Karpas-422 (cell line): ENCODE data around the gene RNF38. TPM values are rescaled to one million over a fixed set of nuclear protein-coding genes. Genes with fewer than 3 reads are reported as not detected.
"Not testable (repeated sequence)": the region's sequence is repeated elsewhere in the genome, so short reads cannot be mapped to it uniquely, and the experiment has no call there.

ENCODE experiments used
- DNase-seq: peaks from one replicate; pipeline ENCODE4 v3.0.0-alpha.2; 2015
- H2AFZ ChIP-seq: fragments of 200-600 bp; sonication (generic); 2 replicates; pipeline ENCODE4 v1.6.1; 2014; ENCODE audit warnings: antibody characterized with exemption, low read length, mixed read lengths
- H3K27ac ChIP-seq: fragments of 200-600 bp; sonication (generic); 2 replicates; pipeline ENCODE4 v1.5.1; 2014; ENCODE audit warnings: mild to moderate bottlenecking, low read length, moderate library complexity
- H3K27me3 ChIP-seq: fragments of 200-600 bp; sonication (generic); 2 replicates; pipeline ENCODE4 v1.6.1; 2014; ENCODE audit warnings: low read length, mixed read lengths
- H3K36me3 ChIP-seq: fragments of 200-600 bp; sonication (generic); 2 replicates; pipeline ENCODE4 v1.6.1; 2014; ENCODE audit warnings: low read length, mixed read lengths; ENCODE audit not compliant: insufficient read depth
- H3K4me1 ChIP-seq: fragments of 200-600 bp; sonication (generic); 2 replicates; pipeline ENCODE4 v1.6.1; 2014; ENCODE audit warnings: mild to moderate bottlenecking, low read length, mixed read lengths
- H3K4me2 ChIP-seq: fragments of 200-600 bp; sonication (generic); 2 replicates; pipeline ENCODE4 v1.6.1; 2014; ENCODE audit warnings: low read length, low read depth, mild to moderate bottlenecking; ENCODE audit not compliant: poor library complexity, severe bottlenecking
- H3K4me3 ChIP-seq: fragments of 200-600 bp; sonication (generic); 2 replicates; pipeline ENCODE4 v1.5.1; 2014; ENCODE audit warnings: mild to moderate bottlenecking, antibody characterized with exemption, low read length, mixed read lengths
- H3K79me2 ChIP-seq: fragments of 200-600 bp; sonication (generic); 2 replicates; pipeline ENCODE4 v1.6.1; 2014; ENCODE audit warnings: mild to moderate bottlenecking, low read length, mixed read lengths
- H3K9ac ChIP-seq: fragments of 200-600 bp; sonication (generic); 2 replicates; pipeline ENCODE4 v1.6.0; 2014; ENCODE audit warnings: low read length
- H3K9me2 ChIP-seq: fragments of 200-600 bp; sonication (generic), shearing (Covaris generic); replicated peaks from 2 replicates; pipeline ENCODE4 v1.6.0; 2014; ENCODE audit warnings: mild to moderate bottlenecking, low read length, moderate library complexity; ENCODE audit not compliant: insufficient read depth
- H3K9me3 ChIP-seq: fragments of 300-700, 200-600 bp; sonication (generic); 2 replicates; pipeline ENCODE4 v1.6.1; 2014; ENCODE audit warnings: low read length, mixed read lengths
- H4K20me1 ChIP-seq: fragments of 200-600 bp; sonication (generic); 2 replicates; pipeline ENCODE4 v1.6.1; 2014; ENCODE audit warnings: mild to moderate bottlenecking, antibody characterized with exemption, low read length, low read depth; ENCODE audit not compliant: insufficient read depth
- total RNA-seq: library from RNA; depleted of rRNA; stranded (reverse); fragments of >200 nt; shearing (Covaris generic); gene quantifications from 2 replicates; pipeline ENCODE4 v1.2.3, GENCODE V29; 2014; ENCODE audit warnings: low replicate concordance

The RNF38 gene
- total RNA-seq, 1 experiment from 2014 or later, result 55.1 TPM

DNA sequence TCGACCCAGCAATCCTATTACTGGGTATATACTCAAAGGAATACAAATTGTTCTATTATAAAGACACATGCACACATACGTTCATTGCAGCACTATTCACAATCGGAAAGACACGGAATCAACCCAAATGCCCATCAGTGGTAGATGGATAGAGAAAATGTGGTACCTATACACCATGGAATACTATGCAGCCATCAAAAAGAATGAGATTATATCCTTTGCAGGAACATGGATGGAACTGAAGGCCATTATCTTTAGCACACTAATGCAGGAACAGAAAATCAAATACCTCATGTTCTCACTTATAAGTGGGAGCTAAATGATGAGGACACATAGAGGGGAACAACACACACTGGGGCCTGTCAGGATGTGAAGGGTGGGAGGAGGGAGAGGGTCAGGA is 78.2 kb downstream of the RNF38 start:
- not testable (repeated sequence) for H3K9ac ChIP-seq, H4K20me1 ChIP-seq, H3K79me2 ChIP-seq, H2AFZ ChIP-seq, H3K27me3 ChIP-seq, H3K27ac ChIP-seq, H3K9me3 ChIP-seq, H3K4me1 ChIP-seq, H3K9me2 ChIP-seq, H3K4me2 ChIP-seq, H3K4me3 ChIP-seq, H3K36me3 ChIP-seq
- DNase-seq, result peak; percentile 22

DNA sequence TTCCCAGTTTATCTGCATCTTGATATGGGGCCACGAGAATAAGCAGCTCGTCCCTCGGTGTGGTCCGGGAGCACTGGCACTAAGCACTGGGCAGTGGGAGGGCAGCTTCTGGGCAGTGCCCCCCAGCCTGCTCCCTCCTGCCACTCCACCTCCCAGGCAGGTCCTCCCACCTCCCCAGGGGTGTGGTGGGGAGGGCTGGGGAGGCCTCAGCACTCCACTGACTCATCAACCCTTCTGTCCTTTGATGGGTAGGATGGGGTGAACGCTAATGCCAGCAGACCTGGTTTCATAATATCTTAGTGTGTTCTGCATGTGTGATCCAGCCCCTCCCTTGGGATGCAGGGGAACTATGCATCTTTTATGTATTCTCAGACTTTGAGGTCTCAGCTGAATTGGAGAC is 79.6 kb downstream of the RNF38 start:
- H3K36me3 ChIP-seq, result no peaks in the 10 kb centered on the region
- no peak overlapping the region for H3K9ac ChIP-seq
- no peak for DNase-seq
- no peaks in the 10 kb centered on the region for H4K20me1 ChIP-seq
- no peak overlapping the region for H3K27ac ChIP-seq
- no peaks in the 10 kb centered on the region for H3K27me3 ChIP-seq
- no peaks in the 10 kb centered on the region for H3K9me2 ChIP-seq
- H3K4me2 ChIP-seq, result no peak overlapping the region
- H3K4me1 ChIP-seq, result no peaks in the 10 kb centered on the region
- H3K79me2 ChIP-seq, result no peaks in the 10 kb centered on the region
- H3K9me3 ChIP-seq, result no peaks in the 10 kb centered on the region
- no peak overlapping the region for H2AFZ ChIP-seq
- H3K4me3 ChIP-seq, result no peak overlapping the region

DNA sequence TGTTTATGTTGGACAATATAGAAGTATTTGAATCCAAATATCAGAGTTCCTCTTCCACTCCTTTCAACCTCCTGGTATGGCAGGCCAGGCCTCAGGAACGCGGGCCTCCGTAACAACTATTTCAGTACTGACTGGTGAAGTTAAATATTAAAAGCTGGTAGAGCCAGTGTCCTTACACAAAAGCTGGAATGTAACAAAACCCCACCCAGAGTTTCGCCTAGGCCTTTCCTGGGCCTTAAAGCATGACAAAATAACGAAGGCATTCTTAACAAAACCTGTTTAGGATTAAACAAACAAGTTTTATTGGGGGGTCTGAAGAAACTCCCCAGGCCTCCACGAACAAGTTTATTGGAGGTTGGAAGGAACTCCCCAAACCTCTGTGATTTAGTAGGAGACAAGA is 80.3 kb downstream of the RNF38 start:
- Histone ChIP-seq H3K4me3 (no peak overlapping the region), H3K9me3 (no peaks in the 10 kb centered on the region), H3K9ac (no peak overlapping the region), H3K79me2 (no peaks in the 10 kb centered on the region), H3K9me2 (no peaks in the 10 kb centered on the region), H3K36me3 (no peaks in the 10 kb centered on the region), H3K27ac (no peak overlapping the region), H3K4me2 (no peak overlapping the region), H3K4me1 (no peaks in the 10 kb centered on the region), H3K27me3 (no peaks in the 10 kb centered on the region), H2AFZ (no peak overlapping the region), H4K20me1 (no peaks in the 10 kb centered on the region)
- DNase-seq, result no peak

DNA sequence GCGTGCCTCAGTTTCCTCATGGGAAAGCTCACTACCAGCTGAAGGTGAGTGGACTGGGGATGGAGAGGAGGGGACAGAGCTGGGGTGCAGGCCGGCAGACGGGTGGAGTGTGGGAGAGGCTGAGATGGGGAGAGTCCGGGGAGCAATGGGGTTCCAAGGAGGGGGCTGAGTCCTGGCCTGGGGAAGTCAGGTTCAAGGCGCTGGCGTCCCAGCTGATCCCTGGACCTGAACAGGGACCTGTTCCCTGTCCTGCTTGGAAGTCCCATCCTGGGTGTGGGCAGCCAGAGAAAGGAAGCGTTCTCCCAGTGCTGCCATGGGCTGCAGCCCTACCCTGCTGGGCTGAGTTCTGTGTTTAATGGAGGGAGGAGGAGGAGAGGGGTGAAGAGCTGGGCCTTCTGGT is 80.9 kb downstream of the RNF38 start:
- Histone ChIP-seq H3K27me3 (no peaks in the 10 kb centered on the region), H3K27ac (no peak overlapping the region), H3K4me2 (no peak overlapping the region), H3K36me3 (no peaks in the 10 kb centered on the region), H3K9me2 (no peaks in the 10 kb centered on the region), H3K79me2 (no peaks in the 10 kb centered on the region), H3K9me3 (no peaks in the 10 kb centered on the region), H3K4me3 (no peak overlapping the region), H3K4me1 (no peaks in the 10 kb centered on the region), H3K9ac (no peak overlapping the region), H4K20me1 (no peaks in the 10 kb centered on the region), H2AFZ (no peak overlapping the region)
- DNase-seq, result no peak

DNA sequence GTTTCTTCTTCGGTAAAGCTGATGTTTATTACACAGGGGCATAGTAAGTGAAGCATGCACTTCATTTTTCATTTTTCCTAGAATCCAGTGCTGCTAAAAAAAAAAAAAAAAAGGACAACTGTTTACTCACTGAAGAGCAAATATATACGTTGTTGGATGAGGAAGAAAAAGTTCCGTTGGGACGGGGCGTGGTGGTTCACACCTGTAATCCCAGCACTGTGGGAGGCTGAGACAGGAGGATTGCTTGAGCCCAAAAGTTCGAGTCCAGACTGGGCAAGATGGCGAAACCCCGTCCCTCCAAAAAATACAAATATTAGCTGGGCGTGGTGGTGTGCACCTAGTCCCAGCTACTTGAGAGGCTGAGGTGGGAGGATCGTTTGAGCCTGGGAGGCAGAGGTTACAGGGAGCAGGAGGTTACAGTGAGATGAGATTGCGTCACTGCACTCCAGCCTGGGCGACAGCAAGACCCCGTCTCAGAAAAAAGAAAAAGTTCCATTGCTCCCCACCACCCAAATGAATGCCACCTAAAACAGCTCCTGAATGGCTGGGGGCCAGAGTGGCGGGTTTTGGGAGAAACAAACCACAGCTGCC is 81.8 kb downstream of the RNF38 start:
- H3K79me2 ChIP-seq, result no peaks in the 10 kb centered on the region
- H3K36me3 ChIP-seq, result no peaks in the 10 kb centered on the region
- no peak overlapping the region for H3K4me2 ChIP-seq
- H3K9me3 ChIP-seq, result no peaks in the 10 kb centered on the region
- no peak for DNase-seq
- H3K4me1 ChIP-seq, result no peaks in the 10 kb centered on the region
- H3K27me3 ChIP-seq, result no peaks in the 10 kb centered on the region
- H3K9ac ChIP-seq, result no peak overlapping the region
- H2AFZ ChIP-seq, result no peak overlapping the region
- no peak overlapping the region for H3K4me3 ChIP-seq
- H4K20me1 ChIP-seq, result no peaks in the 10 kb centered on the region
- H3K9me2 ChIP-seq, result no peaks in the 10 kb centered on the region
- no peak overlapping the region for H3K27ac ChIP-seq

DNA sequence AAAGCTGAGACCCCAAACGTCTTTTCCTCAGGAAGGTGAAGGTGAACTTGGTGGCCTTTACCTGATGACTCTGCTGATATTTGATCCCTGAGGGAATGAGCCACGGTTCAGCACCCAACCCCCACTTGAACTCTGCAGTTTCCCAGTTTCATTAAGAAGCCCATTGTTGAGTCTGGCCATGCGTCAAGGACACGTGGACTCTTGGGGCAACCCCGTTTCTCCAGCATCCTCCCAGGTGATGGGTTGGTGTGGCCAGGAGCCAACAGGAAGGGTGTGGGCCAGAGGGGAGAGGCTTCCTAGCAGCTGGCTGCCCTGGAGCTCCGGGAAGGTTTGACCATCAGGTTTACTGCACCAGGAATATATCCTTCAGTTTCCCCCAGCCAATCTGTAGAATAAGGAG is 82.3 kb downstream of the RNF38 start:
- Histone ChIP-seq H3K27ac (no peak overlapping the region), H3K4me2 (no peak overlapping the region), H3K79me2 (no peaks in the 10 kb centered on the region), H4K20me1 (no peaks in the 10 kb centered on the region), H3K9me2 (no peaks in the 10 kb centered on the region), H3K4me3 (no peak overlapping the region), H3K9ac (no peak overlapping the region), H2AFZ (no peak overlapping the region), H3K27me3 (no peaks in the 10 kb centered on the region), H3K36me3 (no peaks in the 10 kb centered on the region), H3K9me3 (no peaks in the 10 kb centered on the region), H3K4me1 (no peaks in the 10 kb centered on the region)
- DNase-seq, result no peak

DNA sequence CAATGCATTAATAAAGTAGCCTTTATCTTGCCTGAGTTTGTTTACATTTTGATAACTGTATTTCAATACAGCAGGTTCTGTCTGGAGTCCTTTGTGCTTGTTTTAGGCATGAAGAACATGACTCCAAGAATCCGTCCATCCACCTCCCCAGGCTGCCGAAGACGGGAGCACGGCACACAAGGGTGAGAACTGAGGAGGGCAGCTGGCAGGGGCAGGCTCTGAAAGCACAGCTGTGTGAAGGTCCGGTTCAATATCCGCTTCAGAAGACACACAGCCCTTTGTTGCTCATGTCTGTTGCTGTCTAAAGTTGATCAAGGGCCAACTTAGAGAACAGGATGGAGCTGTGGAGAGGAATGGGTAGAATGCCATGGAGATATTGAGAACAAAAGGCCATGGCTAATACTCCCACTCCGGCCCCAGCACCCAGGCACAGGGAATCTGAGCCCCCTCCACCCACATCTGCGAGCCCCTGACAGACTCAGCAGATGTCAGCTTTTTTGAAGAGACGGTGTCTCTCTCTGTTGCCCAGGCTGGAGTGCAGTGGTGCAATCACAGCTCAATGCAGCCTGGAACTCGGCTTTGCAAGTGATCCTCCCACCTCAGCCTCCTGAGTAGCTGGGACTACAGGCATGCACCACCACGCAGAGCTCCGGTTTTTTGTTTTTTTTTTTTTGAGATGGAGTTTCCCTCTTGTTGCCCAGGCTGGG is 83.3 kb downstream of the RNF38 start:
- Histone ChIP-seq H3K79me2 (no peaks in the 10 kb centered on the region), H4K20me1 (no peaks in the 10 kb centered on the region), H2AFZ (no peak overlapping the region), H3K27me3 (no peaks in the 10 kb centered on the region), H3K27ac (no peak overlapping the region), H3K9me3 (no peaks in the 10 kb centered on the region), H3K36me3 (no peaks in the 10 kb centered on the region), H3K9ac (no peak overlapping the region), H3K9me2 (no peaks in the 10 kb centered on the region), H3K4me3 (no peak overlapping the region), H3K4me1 (no peaks in the 10 kb centered on the region), H3K4me2 (no peak overlapping the region)
- no peak for DNase-seq

DNA sequence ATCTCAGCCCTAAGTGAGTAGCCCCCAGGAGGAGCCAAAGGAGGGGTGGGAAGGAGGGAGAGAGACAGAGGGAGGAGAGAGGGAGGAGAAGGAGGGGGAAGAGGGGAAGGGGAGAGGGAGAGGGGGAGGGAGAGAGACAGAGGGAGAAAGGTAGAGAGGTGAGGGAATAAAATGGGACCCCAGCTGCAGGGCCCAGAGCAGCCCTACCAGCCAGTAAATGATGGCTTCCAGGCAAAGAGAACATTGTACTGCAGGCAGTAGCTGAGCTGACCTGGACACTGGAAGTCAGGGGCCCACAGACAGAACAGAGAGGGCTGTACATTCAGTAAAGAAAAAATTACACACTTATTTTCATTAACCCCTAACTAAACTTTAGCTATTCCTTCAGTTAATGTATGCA is 84.0 kb downstream of the RNF38 start:
- DNase-seq, result no peak
- Histone ChIP-seq H3K9me2 (no peaks in the 10 kb centered on the region), H3K79me2 (no peaks in the 10 kb centered on the region), H3K4me1 (no peaks in the 10 kb centered on the region), H3K9me3 (no peaks in the 10 kb centered on the region), H3K27me3 (no peaks in the 10 kb centered on the region), H3K9ac (no peak overlapping the region), H3K4me2 (no peak overlapping the region), H3K36me3 (no peaks in the 10 kb centered on the region), H3K27ac (no peak overlapping the region), H2AFZ (no peak overlapping the region), H4K20me1 (no peaks in the 10 kb centered on the region), H3K4me3 (no peak overlapping the region)
